PC-3 (cell line): ENCODE measurements around the gene WDR47.

Source experiments
- CTCF ChIP-seq: fragments of 300-600 bp; sonication (generic); conservative IDR thresholded peaks from 2 replicates; pipeline ENCODE4 v1.5.1; 2017; ENCODE audit warnings: antibody characterized with exemption, low read depth, mild to moderate bottlenecking, low read length
- EZH2 ChIP-seq: fragments of 300-600 bp; sonication (generic); IDR thresholded peaks from one replicate; pipeline ENCODE4 v1.6.1; 2017; ENCODE audit warnings: antibody characterized with exemption, mild to moderate bottlenecking, low read length; ENCODE audit not compliant: unreplicated experiment
- EZH2phosphoT487 ChIP-seq: fragments of 300-600 bp; sonication (generic); IDR thresholded peaks from 2 replicates; pipeline ENCODE4 v1.6.1; 2018; ENCODE audit warnings: mild to moderate bottlenecking, antibody characterized with exemption, low read length, borderline replicate concordance

- no peak for TF ChIP-seq CTCF
- TF ChIP-seq EZH2phosphoT487, result no peak
- TF ChIP-seq EZH2, result no peak
These were observed 58.8 kb downstream of the WDR47 start for GRCh38 chr1:108983114-108983513.
